HG02885 (cell line): ENCODE results near the gene BCDIN3D.
"Not testable (repeated sequence)": the region's sequence is repeated elsewhere in the genome, so short reads cannot be mapped to it uniquely, and the experiment has no call there.

Source experiments
- ATAC-seq: cut with Tn5 transposase; IDR thresholded peaks from one replicate; pipeline ENCODE4 v1.9.1; 2021; ENCODE audit warnings: mild to moderate bottlenecking; ENCODE audit not compliant: unreplicated experiment, poor library complexity

The BCDIN3D gene

GRCh38 chr12:49878021-49878420 is 35.1 kb upstream of the BCDIN3D start:
- no peak for ATAC-seq

- ATAC-seq = no peak
These were observed 34.2 kb upstream of the BCDIN3D start for GRCh38 chr12:49877066-49877465.

GRCh38 chr12:49876070-49876469 is 33.2 kb upstream of the BCDIN3D start:
- no peak for ATAC-seq

- no peak for ATAC-seq
These were observed 32.3 kb upstream of the BCDIN3D start for GRCh38 chr12:49875115-49875720.

GRCh38 chr12:49874142-49874897 is 31.4 kb upstream of the BCDIN3D start:
- no peak for ATAC-seq

- no peak for ATAC-seq
These were observed 30.5 kb upstream of the BCDIN3D start for GRCh38 chr12:49873361-49873934.

- no peak for ATAC-seq
These were observed 29.9 kb upstream of the BCDIN3D start for GRCh38 chr12:49872781-49873181.

- ATAC-seq = no peak
These were observed 29.5 kb upstream of the BCDIN3D start for GRCh38 chr12:49872381-49872780.

- ATAC-seq = not testable (repeated sequence)
These were observed 28.9 kb upstream of the BCDIN3D start for GRCh38 chr12:49871811-49872251.

- ATAC-seq = no peak
These were observed 28.3 kb upstream of the BCDIN3D start for GRCh38 chr12:49871263-49871561.

GRCh38 chr12:49870501-49871262 is 27.8 kb upstream of the BCDIN3D start:
- no peak for ATAC-seq

GRCh38 chr12:49869816-49870500 is 27.1 kb upstream of the BCDIN3D start:
- ATAC-seq = no peak

GRCh38 chr12:49868952-49869815 is 26.3 kb upstream of the BCDIN3D start:
- no peak for ATAC-seq

- no peak for ATAC-seq
These were observed 25.5 kb upstream of the BCDIN3D start for GRCh38 chr12:49868449-49868848.

GRCh38 chr12:49867570-49868341 is 24.9 kb upstream of the BCDIN3D start:
- ATAC-seq = no peak

GRCh38 chr12:49866859-49867569 is 24.1 kb upstream of the BCDIN3D start:
- ATAC-seq = no peak

GRCh38 chr12:49865782-49866135 is 22.9 kb upstream of the BCDIN3D start:
- no peak for ATAC-seq

GRCh38 chr12:49865109-49865781 is 22.3 kb upstream of the BCDIN3D start:
- no peak for ATAC-seq
